ENCODE data around the gene IRF9. TPM values are rescaled to one million over a fixed set of nuclear protein-coding genes. Genes with fewer than 3 reads are reported as not detected.

The IRF9 gene
- total RNA-seq, 4 donors from 2014 or later = 55.7 to 106 (median 65.8) TPM

DNA sequence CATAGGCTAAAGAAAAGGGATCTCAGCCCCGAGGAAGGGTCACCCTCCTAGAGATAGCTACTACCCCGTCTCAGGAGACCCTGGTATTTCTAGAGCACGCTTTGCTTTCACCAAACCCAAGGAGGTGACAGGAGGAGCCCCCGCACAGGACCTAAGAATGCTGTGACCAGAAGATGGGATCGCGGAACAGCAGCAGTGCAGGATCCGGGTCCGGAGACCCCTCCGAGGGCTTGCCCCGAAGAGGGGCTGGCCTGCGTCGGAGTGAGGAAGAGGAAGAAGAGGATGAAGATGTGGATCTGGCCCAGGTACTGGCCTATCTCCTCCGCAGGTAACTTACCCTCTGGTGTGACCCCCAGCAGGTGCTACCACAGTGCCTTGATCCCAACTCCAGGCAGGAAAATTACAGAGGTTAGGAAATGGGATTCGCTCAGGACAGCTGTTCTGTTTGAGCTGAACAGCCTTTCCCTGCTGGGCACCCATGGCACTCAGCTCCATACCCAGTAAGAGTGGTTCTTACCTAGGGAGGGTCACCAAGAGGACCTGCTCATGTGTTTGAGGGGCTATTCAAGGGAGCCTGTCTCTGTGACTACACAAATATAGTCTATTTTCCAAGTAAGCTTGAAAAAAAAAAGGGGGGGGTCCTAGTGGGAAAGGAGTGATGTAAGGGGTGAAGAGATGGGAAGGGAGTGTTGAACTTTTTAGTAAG lies 45.5 kb upstream of the IRF9 start:
- Histone ChIP-seq H3K9me3 (no peaks in the 10 kb centered on the region), H3K36me3 (peaks cover 0 to 40% (median 27%) of the 10 kb centered on the region in 3 donors), H3K4me3 (peak overlapping the region; percentile 46 to 81 (median 76)), H3K27ac (peak overlapping the region; percentile 99 to 100 (median 99)), H3K4me1 (peaks cover 4 to 19% (median 11%) of the 10 kb centered on the region in 4 donors), H3K27me3 (no peaks in the 10 kb centered on the region)
- no peak for DNase-seq (ENCODE audit: low spot score in 2 of 2)
- 2 to 3% methylated on average over 13 to 14 of the region's 14 CpGs for WGBS, 2 donors
- TF ChIP-seq, protein P1, sequence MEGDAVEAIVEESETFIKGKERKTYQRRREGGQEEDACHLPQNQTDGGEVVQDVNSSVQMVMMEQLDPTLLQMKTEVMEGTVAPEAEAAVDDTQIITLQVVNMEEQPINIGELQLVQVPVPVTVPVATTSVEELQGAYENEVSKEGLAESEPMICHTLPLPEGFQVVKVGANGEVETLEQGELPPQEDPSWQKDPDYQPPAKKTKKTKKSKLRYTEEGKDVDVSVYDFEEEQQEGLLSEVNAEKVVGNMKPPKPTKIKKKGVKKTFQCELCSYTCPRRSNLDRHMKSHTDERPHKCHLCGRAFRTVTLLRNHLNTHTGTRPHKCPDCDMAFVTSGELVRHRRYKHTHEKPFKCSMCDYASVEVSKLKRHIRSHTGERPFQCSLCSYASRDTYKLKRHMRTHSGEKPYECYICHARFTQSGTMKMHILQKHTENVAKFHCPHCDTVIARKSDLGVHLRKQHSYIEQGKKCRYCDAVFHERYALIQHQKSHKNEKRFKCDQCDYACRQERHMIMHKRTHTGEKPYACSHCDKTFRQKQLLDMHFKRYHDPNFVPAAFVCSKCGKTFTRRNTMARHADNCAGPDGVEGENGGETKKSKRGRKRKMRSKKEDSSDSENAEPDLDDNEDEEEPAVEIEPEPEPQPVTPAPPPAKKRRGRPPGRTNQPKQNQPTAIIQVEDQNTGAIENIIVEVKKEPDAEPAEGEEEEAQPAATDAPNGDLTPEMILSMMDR (IDR thresholded peaks at IDR 0.05) = no peak
- peak in 1 of 2 donors; percentile 4 for TF ChIP-seq POLR2A (IDR thresholded peaks at IDR 0.05)

DNA sequence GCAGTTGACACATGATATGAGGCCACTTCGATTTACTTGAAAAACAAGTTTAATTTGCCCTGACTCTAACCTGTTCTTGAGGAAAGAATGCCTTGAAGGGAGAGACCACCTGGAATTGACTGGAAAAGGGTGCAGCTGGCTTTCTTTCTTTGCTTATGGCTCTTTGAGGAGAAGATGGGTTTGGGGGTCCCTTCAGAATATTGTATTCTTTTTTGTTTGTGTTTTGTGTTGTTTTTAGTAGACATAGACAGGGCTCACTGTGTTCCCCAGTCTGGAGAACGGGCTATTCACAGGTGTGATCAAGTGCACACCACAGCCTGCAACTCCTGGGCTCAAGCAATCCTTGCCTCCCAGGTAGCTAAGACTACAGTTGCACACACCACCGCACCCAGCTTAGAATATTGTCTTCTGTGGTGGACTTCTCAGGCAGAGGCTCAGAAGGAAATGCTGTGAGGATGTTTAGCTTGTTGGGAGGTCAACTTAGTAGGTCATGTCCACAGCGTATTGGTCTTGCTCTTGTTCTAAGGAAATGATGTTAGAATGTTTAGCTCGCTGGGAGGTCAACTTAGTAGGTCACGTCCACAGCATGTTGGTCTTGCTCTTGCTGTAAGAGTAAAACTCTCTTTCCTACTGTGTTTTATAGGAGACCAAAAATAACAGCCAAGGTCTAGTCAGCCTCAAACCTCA lies 44.8 kb upstream of the IRF9 start:
- Histone ChIP-seq H3K27ac (peak overlapping the region in 3 of 4 donors; percentile 99 to 100 (median 99)), H3K36me3 (peaks cover 3 to 47% (median 33%) of the 10 kb centered on the region in 3 donors), H3K27me3 (no peaks in the 10 kb centered on the region), H3K4me1 (peaks cover 4 to 19% (median 11%) of the 10 kb centered on the region in 4 donors), H3K4me3 (peak overlapping the region in 3 of 4 donors; percentile 46 to 81 (median 71)), H3K9me3 (no peaks in the 10 kb centered on the region)
- WGBS, 2 donors = 80 to 83% methylated on average over 6 of the region's 6 CpGs
- DNase-seq (ENCODE audit: low spot score in 2 of 2) = no peak
- TF ChIP-seq POLR2A (IDR thresholded peaks at IDR 0.05) (no peak), EP300 (IDR thresholded peaks at IDR 0.05) (no peak)
- TF ChIP-seq, protein P1 (IDR thresholded peaks at IDR 0.05) = no peak

DNA sequence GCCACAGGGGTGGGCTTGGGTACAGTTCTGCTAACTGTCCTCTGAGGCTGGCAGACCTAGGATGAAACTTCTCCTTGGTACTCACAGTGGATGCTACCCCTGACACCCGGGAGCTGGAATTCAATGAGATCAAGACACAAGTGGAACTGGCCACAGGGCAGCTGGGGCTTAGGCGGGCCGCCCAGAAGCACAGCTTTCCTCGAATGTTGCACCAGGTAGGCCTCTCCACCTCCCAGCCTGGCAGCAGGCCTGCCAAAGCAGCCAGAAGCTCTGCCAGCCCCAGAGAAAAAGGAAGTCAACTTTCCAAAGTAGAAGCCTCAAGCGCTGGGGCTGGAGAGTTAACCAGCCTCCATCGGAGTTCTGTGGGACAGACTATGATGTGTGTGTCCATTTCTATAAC lies 43.9 kb upstream of the IRF9 start:
- TF ChIP-seq, protein P1 (IDR thresholded peaks at IDR 0.05) = no peak
- TF ChIP-seq EP300 (IDR thresholded peaks at IDR 0.05) (no peak), POLR2A (IDR thresholded peaks at IDR 0.05) (no peak)
- no peak overlapping the region for H3K4me3 ChIP-seq
- no peaks in the 10 kb centered on the region for H3K27me3 ChIP-seq
- WGBS, 2 donors = 96 to 99% methylated on average over 5 to 6 of the region's 6 CpGs
- H3K4me1 ChIP-seq = peaks cover 4 to 19% (median 11%) of the 10 kb centered on the region in 4 donors
- H3K9me3 ChIP-seq = no peaks in the 10 kb centered on the region
- peaks cover 3 to 56% (median 35%) of the 10 kb centered on the region in 3 donors for H3K36me3 ChIP-seq
- no peak for DNase-seq (ENCODE audit: low spot score in 2 of 2)
- H3K27ac ChIP-seq = no peak overlapping the region

DNA sequence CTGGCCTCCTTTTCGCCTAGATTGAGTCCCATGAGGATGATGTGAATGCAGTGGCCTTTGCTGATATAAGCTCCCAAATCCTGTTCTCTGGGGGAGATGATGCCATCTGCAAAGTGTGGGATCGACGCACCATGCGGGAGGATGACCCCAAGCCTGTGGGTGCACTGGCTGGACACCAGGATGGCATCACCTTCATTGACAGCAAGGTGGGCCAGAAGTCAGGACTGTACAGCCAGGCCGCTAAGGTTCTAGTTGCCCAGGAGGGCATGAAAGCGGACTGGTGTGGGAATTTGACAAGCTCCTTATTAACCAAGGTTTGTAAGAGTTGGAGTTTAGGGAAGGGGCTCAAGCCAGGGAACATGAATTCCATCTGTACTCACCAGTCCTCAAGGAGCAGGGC lies 41.4 kb upstream of the IRF9 start:
- DNase-seq (ENCODE audit: low spot score in 2 of 2) = no peak
- H3K36me3 ChIP-seq = peaks cover 3 to 81% (median 41%) of the 10 kb centered on the region in 3 donors

More for the DNA sequence above, 41.4 kb upstream of the IRF9 start:
- Histone ChIP-seq H3K27me3 (no peaks in the 10 kb centered on the region), H3K9me3 (no peaks in the 10 kb centered on the region), H3K27ac (no peak overlapping the region), H3K4me3 (no peak overlapping the region), H3K4me1 (peaks cover 4 to 14% (median 11%) of the 10 kb centered on the region in 4 donors)
- 97% methylated on average over 6 of the region's 6 CpGs for WGBS, 2 donors
- no peak for TF ChIP-seq EP300 (IDR thresholded peaks at IDR 0.05)
- TF ChIP-seq, protein P1 (IDR thresholded peaks at IDR 0.05) = no peak
- TF ChIP-seq POLR2A (IDR thresholded peaks at IDR 0.05) = no peak

Measured in tibial nerve (tissue), 4 donors.